Subcutaneous adipose tissue (tissue), 4 donors: ENCODE measurements around the gene CAPN8. TPM values are rescaled to one million over a fixed set of nuclear protein-coding genes. Genes with fewer than 3 reads are reported as not detected.

ENCODE experiments used
- total RNA-seq, 4 donors: library from RNA; depleted of rRNA; stranded (reverse); fragments of >200 nt; gene quantifications; one replicate each; pipeline ENCODE4 v1.1.0, GENCODE V29; 2016
- TF ChIP-seq, protein P1 (sequence below): fragments of 450-650 bp; IDR thresholded peaks from one replicate; pipeline ENCODE4 v1.5.1; 2016; ENCODE audit warnings: low read depth, mild to moderate bottlenecking, control low read depth, antibody characterized with exemption, moderate library complexity

CAPN8 gene
- total RNA-seq, 4 donors from 2014 or later: not detected

DNA sequence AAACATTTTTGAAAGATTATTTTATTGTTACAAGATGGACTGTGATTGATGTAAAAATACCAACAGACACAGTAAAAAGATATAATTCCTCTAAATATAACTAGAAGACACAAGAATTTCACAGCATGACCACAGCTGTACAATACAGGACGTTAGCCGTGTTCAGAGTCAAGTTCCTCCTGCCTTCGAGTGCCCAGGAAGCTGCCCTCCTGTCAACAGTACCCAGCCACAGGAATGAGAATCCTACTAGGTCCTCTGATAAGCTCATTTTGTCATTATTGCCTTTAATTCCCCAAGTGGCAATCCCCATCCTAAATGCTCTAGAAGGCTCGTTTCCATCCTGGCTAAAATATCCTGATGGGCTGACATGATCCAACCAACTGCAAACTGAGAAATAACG is 30.4 kb upstream of the CAPN8 start:
- TF ChIP-seq, protein P1, sequence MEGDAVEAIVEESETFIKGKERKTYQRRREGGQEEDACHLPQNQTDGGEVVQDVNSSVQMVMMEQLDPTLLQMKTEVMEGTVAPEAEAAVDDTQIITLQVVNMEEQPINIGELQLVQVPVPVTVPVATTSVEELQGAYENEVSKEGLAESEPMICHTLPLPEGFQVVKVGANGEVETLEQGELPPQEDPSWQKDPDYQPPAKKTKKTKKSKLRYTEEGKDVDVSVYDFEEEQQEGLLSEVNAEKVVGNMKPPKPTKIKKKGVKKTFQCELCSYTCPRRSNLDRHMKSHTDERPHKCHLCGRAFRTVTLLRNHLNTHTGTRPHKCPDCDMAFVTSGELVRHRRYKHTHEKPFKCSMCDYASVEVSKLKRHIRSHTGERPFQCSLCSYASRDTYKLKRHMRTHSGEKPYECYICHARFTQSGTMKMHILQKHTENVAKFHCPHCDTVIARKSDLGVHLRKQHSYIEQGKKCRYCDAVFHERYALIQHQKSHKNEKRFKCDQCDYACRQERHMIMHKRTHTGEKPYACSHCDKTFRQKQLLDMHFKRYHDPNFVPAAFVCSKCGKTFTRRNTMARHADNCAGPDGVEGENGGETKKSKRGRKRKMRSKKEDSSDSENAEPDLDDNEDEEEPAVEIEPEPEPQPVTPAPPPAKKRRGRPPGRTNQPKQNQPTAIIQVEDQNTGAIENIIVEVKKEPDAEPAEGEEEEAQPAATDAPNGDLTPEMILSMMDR: no peak

DNA sequence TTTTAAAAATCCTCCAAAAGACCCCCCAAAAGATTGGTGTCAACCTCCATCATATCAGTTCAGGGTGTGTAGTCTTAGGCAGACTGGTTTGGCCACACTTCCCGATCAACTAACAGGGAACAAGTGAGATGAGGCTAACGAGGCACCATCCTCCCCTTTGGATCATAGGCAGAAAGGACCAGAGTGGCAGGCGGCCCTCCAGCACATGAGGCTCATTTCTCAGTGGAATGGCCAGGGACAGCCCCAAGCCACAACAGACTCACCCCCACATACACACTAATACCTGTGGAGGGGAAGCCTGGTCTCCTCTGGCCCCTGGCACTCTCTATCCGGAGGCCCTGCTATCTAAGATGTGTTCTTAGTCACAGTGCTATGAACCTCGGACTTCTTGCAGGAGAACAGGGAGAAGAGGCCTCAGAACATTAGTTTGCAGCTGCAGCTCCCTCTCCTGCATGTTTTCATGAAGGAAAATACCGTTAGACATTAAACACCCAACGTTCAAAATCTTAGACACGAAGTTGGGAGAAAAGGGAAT is 29.6 kb upstream of the CAPN8 start:
- TF ChIP-seq, protein P1: no peak

DNA sequence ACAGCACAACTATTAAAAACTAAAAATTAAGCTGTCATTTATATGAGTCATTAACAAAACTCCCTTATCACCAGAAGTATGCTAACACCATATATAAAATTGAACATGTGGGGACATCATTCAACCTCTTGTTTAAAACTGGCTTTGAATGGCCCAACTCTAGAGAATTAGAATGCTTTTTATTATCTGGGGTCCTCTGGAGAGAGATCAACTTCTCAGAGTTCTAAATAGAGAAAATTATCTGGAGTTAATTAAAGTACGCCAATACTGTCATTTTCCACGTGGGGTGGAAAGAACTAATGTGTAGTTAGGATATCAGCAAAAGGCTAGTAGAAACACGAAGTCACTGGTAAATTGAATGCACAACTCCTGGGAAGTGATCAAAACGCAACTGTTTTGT is 25.6 kb upstream of the CAPN8 start:
- TF ChIP-seq, protein P1: no peak

DNA sequence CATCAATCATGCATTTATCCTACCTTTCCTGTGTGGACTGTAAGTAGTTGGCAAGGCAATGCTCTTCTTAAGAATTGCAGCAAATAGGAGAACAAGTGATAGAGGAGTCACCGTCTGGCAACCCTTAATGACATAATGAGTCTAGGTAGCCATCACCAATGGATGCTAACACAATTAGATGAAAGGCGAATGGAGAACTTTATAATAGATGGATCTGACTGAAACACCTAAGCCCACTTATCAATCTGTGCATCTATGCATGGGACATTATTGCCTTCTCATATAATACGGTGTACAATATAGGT is 18.9 kb upstream of the CAPN8 start:
- TF ChIP-seq, protein P1: no peak

DNA sequence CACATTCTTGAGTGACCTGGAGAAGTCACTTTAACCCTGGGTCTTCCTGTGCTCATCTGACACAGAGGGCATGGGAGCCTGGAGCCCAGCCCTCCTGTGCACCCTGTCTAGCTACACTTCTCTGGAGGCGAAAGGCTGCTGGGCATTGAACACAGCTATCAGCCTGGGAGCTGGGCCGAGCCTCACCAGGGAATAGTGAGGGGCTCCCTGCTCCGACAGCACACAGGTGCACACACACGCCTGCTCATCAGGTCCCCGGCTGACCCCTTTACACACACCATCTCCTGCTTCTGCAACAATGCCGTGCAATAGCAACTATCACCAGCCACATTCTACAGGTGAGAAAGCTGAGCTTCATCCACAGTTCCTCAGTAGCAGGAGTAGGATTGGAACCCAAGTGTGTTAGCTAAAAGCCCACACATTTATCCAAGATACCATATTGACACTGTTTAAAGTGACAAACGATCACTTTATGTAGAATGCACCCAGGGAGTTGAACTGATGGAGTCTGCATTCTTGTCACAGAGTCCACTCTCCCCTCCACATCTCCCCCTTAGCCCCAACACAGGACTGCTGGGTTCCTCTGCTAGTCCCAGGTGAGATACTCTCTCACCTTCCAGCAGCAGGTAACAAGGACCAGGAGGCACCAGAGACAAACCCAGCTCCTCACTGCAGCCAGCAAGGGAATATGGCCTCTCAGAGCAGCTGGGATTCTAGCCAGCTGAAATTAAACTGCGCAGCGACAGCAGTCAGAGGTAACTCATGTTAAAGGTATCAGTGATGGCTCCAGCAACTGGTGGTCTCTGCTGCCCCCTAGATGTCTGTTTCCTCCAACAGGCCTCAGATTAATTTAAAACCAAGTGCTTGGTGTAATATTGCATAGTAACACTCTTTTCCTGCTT is 18.3 kb upstream of the CAPN8 start:
- TF ChIP-seq, protein P1: no peak

DNA sequence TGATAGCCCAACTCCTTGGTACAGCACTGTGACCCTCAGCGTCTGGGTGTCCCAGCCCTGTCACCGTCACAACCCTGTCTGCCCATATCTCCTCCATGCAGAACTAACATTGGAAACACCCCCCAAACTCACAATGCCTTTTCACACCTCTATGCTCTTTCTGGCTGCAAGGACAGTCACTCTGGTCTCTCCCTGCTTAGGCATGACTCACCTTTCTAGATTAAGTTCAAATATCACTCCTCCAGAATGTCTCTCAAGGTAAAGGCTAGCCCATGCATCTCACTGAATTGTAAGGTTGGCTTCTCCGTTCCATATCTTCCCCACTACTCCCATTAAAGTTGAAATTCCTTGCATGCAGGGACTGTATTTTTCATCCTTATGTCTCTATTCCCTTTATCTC is 17.0 kb upstream of the CAPN8 start:
- TF ChIP-seq, protein P1: no peak

DNA sequence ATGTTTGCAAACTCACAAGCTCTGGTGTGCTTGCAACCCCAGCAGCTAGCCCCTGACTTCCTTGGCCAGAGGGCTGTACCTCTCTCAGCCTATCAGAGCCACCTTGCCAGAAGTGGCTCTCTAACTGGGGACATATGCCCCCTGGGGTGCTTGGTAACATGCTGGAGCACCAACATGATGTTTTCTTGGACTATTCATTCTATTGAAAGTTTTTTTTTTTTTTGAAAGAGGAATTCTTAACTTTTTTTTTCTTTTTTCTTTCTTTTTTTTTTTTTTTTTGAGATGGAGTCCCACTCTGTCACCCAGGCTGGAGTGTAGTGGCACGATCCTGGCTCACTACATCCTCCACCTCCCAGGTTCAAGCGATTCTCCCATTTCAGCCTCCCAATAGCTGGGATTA is 14.7 kb upstream of the CAPN8 start:
- TF ChIP-seq, protein P1: no peak
